Effector memory CD8-positive, alpha-beta T cell (primary cell): ENCODE measurements around the gene CLEC18B.
"Not testable (repeated sequence)": the region's sequence is repeated elsewhere in the genome, so short reads cannot be mapped to it uniquely, and the experiment has no call there.

Source experiments
- ATAC-seq: fragments of 150-1000 bp; cut with Tn5 transposase; replicated peaks from 2 replicates; pipeline ENCODE4 v1.10.0; 2021; ENCODE audit warnings: mild to moderate bottlenecking, moderate library complexity
- DNase-seq, 3 experiments: peaks; one replicate each; pipeline ENCODE4 v3.0.0; 2021
- H3K27ac Mint-ChIP-seq, 2 donors: one replicate each; pipeline ENCODE4 v1.8.0; 2022; ENCODE audit warnings: mild to moderate bottlenecking in 2 of 2, mixed read lengths in 2 of 2, moderate library complexity in 2 of 2
- H3K27me3 Mint-ChIP-seq, 2 donors: one replicate each; pipeline ENCODE4 v1.8.0; 2022; ENCODE audit warnings: mixed read lengths in 2 of 2
- H3K36me3 Mint-ChIP-seq: one replicate; pipeline ENCODE4 v1.8.0; 2022; ENCODE audit warnings: mild to moderate bottlenecking, moderate library complexity, mixed read lengths; ENCODE audit not compliant: insufficient read depth
- H3K4me1 Mint-ChIP-seq, 2 donors: one replicate each; pipeline ENCODE4 v1.8.0; 2022; ENCODE audit warnings: low read depth in 2 of 2, mixed read lengths in 2 of 2
- H3K4me3 Mint-ChIP-seq, 2 donors: one replicate each; pipeline ENCODE4 v1.8.0; 2022; ENCODE audit warnings: mild to moderate bottlenecking in 2 of 2, mixed read lengths in 2 of 2, moderate library complexity in 2 of 2
- H3K9me3 Mint-ChIP-seq, 2 donors: one replicate each; pipeline ENCODE4 v1.8.0; 2022; ENCODE audit warnings: mixed read lengths in 2 of 2

CLEC18B gene

GRCh38 chr16:74428493-74428892 lies 7.2 kb upstream of the CLEC18B start:
- not testable (repeated sequence) for H3K27ac Mint-ChIP-seq, H3K4me1 Mint-ChIP-seq, H3K9me3 Mint-ChIP-seq, ATAC-seq, DNase-seq, H3K36me3 Mint-ChIP-seq, H3K27me3 Mint-ChIP-seq, H3K4me3 Mint-ChIP-seq

GRCh38 chr16:74425751-74426150 lies 4.5 kb upstream of the CLEC18B start:
- not testable (repeated sequence) for H3K27ac Mint-ChIP-seq, DNase-seq, H3K4me3 Mint-ChIP-seq, H3K36me3 Mint-ChIP-seq, H3K27me3 Mint-ChIP-seq, H3K4me1 Mint-ChIP-seq, H3K9me3 Mint-ChIP-seq, ATAC-seq

GRCh38 chr16:74423721-74424120 lies 2.4 kb upstream of the CLEC18B start:
- not testable (repeated sequence) for H3K4me1 Mint-ChIP-seq, H3K4me3 Mint-ChIP-seq, H3K36me3 Mint-ChIP-seq, ATAC-seq, H3K9me3 Mint-ChIP-seq, H3K27me3 Mint-ChIP-seq, DNase-seq, H3K27ac Mint-ChIP-seq

- H3K27ac Mint-ChIP-seq, H3K4me1 Mint-ChIP-seq, H3K27me3 Mint-ChIP-seq, H3K9me3 Mint-ChIP-seq, ATAC-seq, H3K36me3 Mint-ChIP-seq, H3K4me3 Mint-ChIP-seq, DNase-seq: not testable (repeated sequence)
Observed at GRCh38 chr16:74422086-74422485, 808 bp upstream of the CLEC18B start.

- not testable (repeated sequence) for H3K4me1 Mint-ChIP-seq, DNase-seq, H3K27ac Mint-ChIP-seq, H3K36me3 Mint-ChIP-seq, ATAC-seq, H3K27me3 Mint-ChIP-seq, H3K4me3 Mint-ChIP-seq, H3K9me3 Mint-ChIP-seq
Observed at GRCh38 chr16:74421482-74421785, 156 bp upstream of the CLEC18B start.

GRCh38 chr16:74419811-74420210 lies 1.5 kb downstream of the CLEC18B start:
- not testable (repeated sequence) for H3K4me3 Mint-ChIP-seq, ATAC-seq, H3K27ac Mint-ChIP-seq, H3K4me1 Mint-ChIP-seq, DNase-seq, H3K27me3 Mint-ChIP-seq, H3K9me3 Mint-ChIP-seq, H3K36me3 Mint-ChIP-seq

- not testable (repeated sequence) for H3K36me3 Mint-ChIP-seq, H3K9me3 Mint-ChIP-seq, H3K27me3 Mint-ChIP-seq, DNase-seq, H3K4me1 Mint-ChIP-seq, H3K4me3 Mint-ChIP-seq, ATAC-seq, H3K27ac Mint-ChIP-seq
Observed at GRCh38 chr16:74417897-74418296, 3.4 kb downstream of the CLEC18B start.

GRCh38 chr16:74413920-74414319 lies 7.4 kb downstream of the CLEC18B start:
- ATAC-seq, DNase-seq, H3K27ac Mint-ChIP-seq, H3K4me3 Mint-ChIP-seq, H3K27me3 Mint-ChIP-seq, H3K4me1 Mint-ChIP-seq, H3K9me3 Mint-ChIP-seq, H3K36me3 Mint-ChIP-seq: not testable (repeated sequence)

GRCh38 chr16:74413485-74413884 lies 7.8 kb downstream of the CLEC18B start:
- not testable (repeated sequence) for H3K27me3 Mint-ChIP-seq, H3K9me3 Mint-ChIP-seq, H3K36me3 Mint-ChIP-seq, H3K4me1 Mint-ChIP-seq, DNase-seq, H3K27ac Mint-ChIP-seq, ATAC-seq, H3K4me3 Mint-ChIP-seq

- DNase-seq, H3K4me1 Mint-ChIP-seq, H3K9me3 Mint-ChIP-seq, H3K36me3 Mint-ChIP-seq, H3K27me3 Mint-ChIP-seq, H3K4me3 Mint-ChIP-seq, ATAC-seq, H3K27ac Mint-ChIP-seq: not testable (repeated sequence)
Observed at GRCh38 chr16:74412775-74413390, 8.4 kb downstream of the CLEC18B start.

- not testable (repeated sequence) for H3K4me3 Mint-ChIP-seq, H3K27me3 Mint-ChIP-seq, H3K4me1 Mint-ChIP-seq, DNase-seq, H3K36me3 Mint-ChIP-seq, H3K27ac Mint-ChIP-seq, ATAC-seq, H3K9me3 Mint-ChIP-seq
Observed at GRCh38 chr16:74412138-74412774, 9.0 kb downstream of the CLEC18B start.

- H3K27ac Mint-ChIP-seq, H3K9me3 Mint-ChIP-seq, DNase-seq, H3K27me3 Mint-ChIP-seq, H3K4me3 Mint-ChIP-seq, H3K4me1 Mint-ChIP-seq, ATAC-seq, H3K36me3 Mint-ChIP-seq: not testable (repeated sequence)
Observed at GRCh38 chr16:74410981-74411380, 10.3 kb downstream of the CLEC18B start.

GRCh38 chr16:74410057-74410957 lies 11.0 kb downstream of the CLEC18B start:
- ATAC-seq, H3K4me3 Mint-ChIP-seq: not testable (repeated sequence)

More at GRCh38 chr16:74410057-74410957, 11.0 kb downstream of the CLEC18B start:
- H3K36me3 Mint-ChIP-seq, DNase-seq, H3K9me3 Mint-ChIP-seq, H3K27me3 Mint-ChIP-seq, H3K4me1 Mint-ChIP-seq, H3K27ac Mint-ChIP-seq: not testable (repeated sequence)
